ENCODE results near the gene TMEM132A. TPM values are rescaled to one million over a fixed set of nuclear protein-coding genes. Genes with fewer than 3 reads are reported as not detected.

The TMEM132A gene, protein sequence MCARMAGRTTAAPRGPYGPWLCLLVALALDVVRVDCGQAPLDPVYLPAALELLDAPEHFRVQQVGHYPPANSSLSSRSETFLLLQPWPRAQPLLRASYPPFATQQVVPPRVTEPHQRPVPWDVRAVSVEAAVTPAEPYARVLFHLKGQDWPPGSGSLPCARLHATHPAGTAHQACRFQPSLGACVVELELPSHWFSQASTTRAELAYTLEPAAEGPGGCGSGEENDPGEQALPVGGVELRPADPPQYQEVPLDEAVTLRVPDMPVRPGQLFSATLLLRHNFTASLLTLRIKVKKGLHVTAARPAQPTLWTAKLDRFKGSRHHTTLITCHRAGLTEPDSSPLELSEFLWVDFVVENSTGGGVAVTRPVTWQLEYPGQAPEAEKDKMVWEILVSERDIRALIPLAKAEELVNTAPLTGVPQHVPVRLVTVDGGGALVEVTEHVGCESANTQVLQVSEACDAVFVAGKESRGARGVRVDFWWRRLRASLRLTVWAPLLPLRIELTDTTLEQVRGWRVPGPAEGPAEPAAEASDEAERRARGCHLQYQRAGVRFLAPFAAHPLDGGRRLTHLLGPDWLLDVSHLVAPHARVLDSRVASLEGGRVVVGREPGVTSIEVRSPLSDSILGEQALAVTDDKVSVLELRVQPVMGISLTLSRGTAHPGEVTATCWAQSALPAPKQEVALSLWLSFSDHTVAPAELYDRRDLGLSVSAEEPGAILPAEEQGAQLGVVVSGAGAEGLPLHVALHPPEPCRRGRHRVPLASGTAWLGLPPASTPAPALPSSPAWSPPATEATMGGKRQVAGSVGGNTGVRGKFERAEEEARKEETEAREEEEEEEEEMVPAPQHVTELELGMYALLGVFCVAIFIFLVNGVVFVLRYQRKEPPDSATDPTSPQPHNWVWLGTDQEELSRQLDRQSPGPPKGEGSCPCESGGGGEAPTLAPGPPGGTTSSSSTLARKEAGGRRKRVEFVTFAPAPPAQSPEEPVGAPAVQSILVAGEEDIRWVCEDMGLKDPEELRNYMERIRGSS
- total RNA-seq (2021), result 84.5 and 95.5 TPM in 2 replicates
- long read RNA-seq, partial matches to known transcripts, result 15 of 26 reads
- long read RNA-seq, other reads (novel, unspliced or antisense), result 3 of 26 reads

DNA sequence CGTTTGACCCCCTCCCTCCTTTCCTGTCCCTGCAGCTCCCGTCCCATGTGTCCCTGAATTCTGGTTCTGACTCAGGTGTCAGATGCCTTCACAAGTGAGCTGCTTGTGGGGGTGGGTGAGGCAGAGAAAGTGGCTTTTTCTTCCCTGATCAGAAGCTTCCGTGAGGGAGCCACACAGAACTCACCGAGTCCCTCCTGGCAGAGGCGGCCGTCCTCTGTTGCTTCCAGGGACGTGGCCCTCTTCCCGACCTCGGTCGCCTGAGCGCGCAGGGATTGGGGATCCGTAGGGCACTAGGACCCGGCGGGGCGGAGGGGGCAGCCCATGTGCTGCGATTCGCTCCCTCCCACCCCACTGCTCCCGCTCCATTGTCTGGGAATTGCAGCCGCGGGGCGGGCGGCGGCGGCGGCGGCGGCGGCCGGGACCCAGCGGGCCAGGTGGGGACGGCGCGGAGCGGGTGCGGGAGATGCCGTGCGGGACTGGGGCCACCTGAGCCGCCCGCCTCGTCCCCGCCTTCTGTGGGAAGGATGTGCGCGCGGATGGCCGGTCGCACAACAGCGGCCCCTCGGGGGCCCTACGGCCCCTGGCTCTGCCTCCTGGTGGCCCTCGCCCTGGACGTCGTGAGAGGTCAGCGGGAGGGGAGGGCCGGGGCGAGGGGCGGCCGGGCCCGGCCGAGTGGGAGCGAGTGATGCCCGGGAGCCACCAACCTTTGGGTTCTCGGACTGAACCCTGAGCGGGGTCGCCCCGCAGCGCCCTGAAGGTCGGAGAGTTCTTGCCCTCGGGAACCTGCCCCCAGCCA is at the start of gene TMEM132A:
TMEM132A (plus strand) TSS at position 351 of the 796 bp plus-strand sequence; CDS start at position 525, 174 bp downstream.
- H3K9me3 Mint-ChIP-seq, result no peaks in the 10 kb centered on the region
- H3K27ac ChIP-seq (ENCODE audit: insufficient read length, low read depth, low read length), result no peak within 1 kb of the TSS
- no peaks in the 10 kb centered on the region for H3K9me3 ChIP-seq (ENCODE audit: control insufficient read depth, low read depth, low read length)
- TF ChIP-seq CTCF (conservative IDR thresholded peaks at IDR 0.05), result 0 out of 3 replicates have a peak, but pooled peaks have one; percentile 9
- no peaks in the 10 kb centered on the region for H3K27me3 ChIP-seq (ENCODE audit: insufficient read depth, low read length)
- peak within 1 kb of the TSS in 1 of 3 experiments; percentile 62; a peak in 2 of 7 replicates for H3K27ac Mint-ChIP-seq
- H4K20me1 ChIP-seq (ENCODE audit: control insufficient read depth, insufficient read depth, insufficient read length), result no peaks in the 10 kb centered on the region
- H3K4me3 Mint-ChIP-seq, result peak within 1 kb of the TSS; percentile 78 to 93
- H2BK15ac ChIP-seq (ENCODE audit: low read depth, low read length), result no peak within 1 kb of the TSS; the same call in 1 of the 2 replicates
- WGBS (ENCODE audit: extremely low coverage, insufficient read length, low lambda C conversion rate), result no CpG with 5 or more reads among the region's 69 CpGs
- H3K79me2 ChIP-seq (ENCODE audit: insufficient read depth, low read length), result no peaks in the 10 kb centered on the region
- peaks cover 2% of the 10 kb centered on the region; the same call in 1 of the 2 replicates for H3K4me1 ChIP-seq (ENCODE audit: insufficient read depth, low read length)
- H3K4ac ChIP-seq (ENCODE audit: low read depth, low read length), result no peak within 1 kb of the TSS
- H3K4me1 Mint-ChIP-seq, result peaks cover 16 to 21% of the 10 kb centered on the region in 2 experiments
- no peak within 1 kb of the TSS for H2AFZ ChIP-seq (ENCODE audit: low read length)
- no peak within 1 kb of the TSS for H2BK12ac ChIP-seq (ENCODE audit: insufficient read length, low read depth, low read length)
- peaks cover 7% of the 10 kb centered on the region for H3K27me3 Mint-ChIP-seq (ENCODE audit: low read depth)
- DNase-seq, result peak; percentile 87
- H3K14ac ChIP-seq (ENCODE audit: insufficient read depth, low read length), result peak within 1 kb of the TSS; percentile 77
- H3K23ac ChIP-seq (ENCODE audit: insufficient read length, low read depth, low read length), result no peak within 1 kb of the TSS
- peak within 1 kb of the TSS; percentile 91 for H3K4me2 ChIP-seq (ENCODE audit: insufficient read depth, insufficient read length, low read length)
- H3T11ph ChIP-seq (ENCODE audit: low read length), result no peak within 1 kb of the TSS
- no peak within 1 kb of the TSS for H2AK5ac ChIP-seq (ENCODE audit: insufficient read length, low read length)
- H2BK20ac ChIP-seq (ENCODE audit: low read depth, low read length, poor library complexity, severe bottlenecking), result no peak within 1 kb of the TSS
- no peak within 1 kb of the TSS for H4K5ac ChIP-seq (ENCODE audit: insufficient read length, low read depth, low read length)
- peak within 1 kb of the TSS; percentile 41 for H3K9ac ChIP-seq (ENCODE audit: extremely low read depth, insufficient read length, low read length)
- no peak within 1 kb of the TSS for H2BK120ac ChIP-seq (ENCODE audit: low read depth, low read length, poor library complexity, severe bottlenecking)
- no peak within 1 kb of the TSS for H4K91ac ChIP-seq (ENCODE audit: insufficient read length, low read depth, low read length)
- no peak within 1 kb of the TSS for H3K56ac ChIP-seq (ENCODE audit: insufficient read length, low read depth, low read length)
- peaks cover 28 to 56% (median 52%) of the 10 kb centered on the region in 3 experiments; a peak in 6 of 7 replicates for H3K36me3 Mint-ChIP-seq (ENCODE audit: insufficient read depth in 1 of 3, low read depth in 3 of 3)
- no peak within 1 kb of the TSS for H4K8ac ChIP-seq (replicated peaks; ENCODE audit: insufficient read length, low read depth, low read length)
- H3K23me2 ChIP-seq (ENCODE audit: insufficient read length, low read depth, low read length, poor library complexity, severe bottlenecking), result peaks cover 10% of the 10 kb centered on the region
- no peaks in the 10 kb centered on the region for H3K79me1 ChIP-seq (ENCODE audit: insufficient read depth, low read depth, low read length, poor library complexity, severe bottlenecking)
- no peak within 1 kb of the TSS for H2BK5ac ChIP-seq (ENCODE audit: insufficient read length, low read length)
- peak within 1 kb of the TSS; percentile 54 for H3K18ac ChIP-seq (ENCODE audit: insufficient read length, low read depth, low read length)
